H54 (cell line): ENCODE data around the gene LIX1L.

Source experiments
- DNase-seq: peaks from one replicate; pipeline ENCODE4 v3.0.0; 2011; ENCODE audit warnings: low spot score, mixed read lengths; ENCODE audit not compliant: insufficient read length
- FAIRE-seq: peaks from 3 replicates; lab custom pipeline; 2011; peaks lifted over from hg19 to GRCh38; lab: Jason Lieb, UNC
- POLR2A ChIP-seq: IDR thresholded peaks from 2 replicates; pipeline ENCODE4 v1.6.1; 2011; ENCODE audit warnings: low read depth, mild to moderate bottlenecking, low read length

Gene LIX1L

GRCh38 chr1:145963265-145964019 lies 5.6 kb upstream of the LIX1L start:
- TF ChIP-seq POLR2A = no peak
- FAIRE-seq (no peak), DNase-seq (no peak)

- DNase-seq (peak; percentile 59), FAIRE-seq (no peak)
- no peak for TF ChIP-seq POLR2A
Observed at GRCh38 chr1:145962157-145963102, 4.6 kb upstream of the LIX1L start.

GRCh38 chr1:145961425-145962156 lies 3.8 kb upstream of the LIX1L start:
- no peak for DNase-seq
- no peak for TF ChIP-seq POLR2A
- FAIRE-seq = no peak

- DNase-seq (no peak), FAIRE-seq (no peak)
- no peak for TF ChIP-seq POLR2A
Observed at GRCh38 chr1:145961109-145961424, 3.2 kb upstream of the LIX1L start.

- no peak for FAIRE-seq
- TF ChIP-seq POLR2A = no peak
- DNase-seq = no peak
Observed at GRCh38 chr1:145960468-145961108, 2.8 kb upstream of the LIX1L start.

GRCh38 chr1:145959957-145960467 lies 2.2 kb upstream of the LIX1L start:
- DNase-seq (no peak), FAIRE-seq (no peak)
- TF ChIP-seq POLR2A = no peak

GRCh38 chr1:145959333-145959732 lies 1.5 kb upstream of the LIX1L start:
- no peak for TF ChIP-seq POLR2A
- no peak for DNase-seq
- no peak for FAIRE-seq

- DNase-seq (no peak), FAIRE-seq (no peak)
- TF ChIP-seq POLR2A = no peak
Observed at GRCh38 chr1:145958734-145959133, 917 bp upstream of the LIX1L start.

GRCh38 chr1:145956781-145957442 lies 905 bp downstream of the LIX1L start:
- DNase-seq (no peak), FAIRE-seq (no peak)
- TF ChIP-seq POLR2A = no peak

- TF ChIP-seq POLR2A = no peak
- no peak for DNase-seq
Observed at GRCh38 chr1:145956361-145956760, 1.5 kb downstream of the LIX1L start.

GRCh38 chr1:145955436-145955835 lies 2.4 kb downstream of the LIX1L start:
- DNase-seq (no peak), FAIRE-seq (no peak)
- TF ChIP-seq POLR2A = no peak

More at GRCh38 chr1:145956361-145956760, 1.5 kb downstream of the LIX1L start:
- no peak for FAIRE-seq

GRCh38 chr1:145953861-145954260 lies 4.0 kb downstream of the LIX1L start:
- FAIRE-seq = no peak
- no peak for TF ChIP-seq POLR2A

GRCh38 chr1:145952903-145953302 lies 4.9 kb downstream of the LIX1L start:
- no peak for TF ChIP-seq POLR2A
- FAIRE-seq (no peak), DNase-seq (no peak)

More at GRCh38 chr1:145953861-145954260, 4.0 kb downstream of the LIX1L start:
- DNase-seq = no peak
